ENCODE measurements around the gene PTPRK.

- TF ChIP-seq YY1 (IDR thresholded peaks at IDR 0.05) (no peak), CTCF (IDR thresholded peaks at IDR 0.05; ENCODE audit: low read depth, low read length, missing input control) (no peak), RXRA (IDR thresholded peaks at IDR 0.05) (no peak), GABPA (IDR thresholded peaks at IDR 0.05 in 1 of 2, conservative IDR thresholded peaks at IDR 0.05 in 1 of 2) (no peak), RAD21 (IDR thresholded peaks at IDR 0.05) (no peak), REST (IDR thresholded peaks at IDR 0.05) (no peak), MAX (IDR thresholded peaks at IDR 0.05) (no peak), ATF3 (IDR thresholded peaks at IDR 0.05) (no peak), TAF1 (conservative IDR thresholded peaks at IDR 0.05) (no peak), JUND (IDR thresholded peaks at IDR 0.05) (no peak)
Measured at GRCh38 chr6:128413291-128413690, 107.1 kb downstream of the PTPRK start.

All from liver (tissue), 3 donors.